ENCODE measurements around the gene RAB36. TPM values are rescaled to one million over a fixed set of nuclear protein-coding genes. Genes with fewer than 3 reads are reported as not detected.
"Not testable (repeated sequence)": the region's sequence is repeated elsewhere in the genome, so short reads cannot be mapped to it uniquely, and the experiment has no call there.

RAB36 gene
- total RNA-seq, 1 donor from 2014 or later = 1.8 TPM

DNA sequence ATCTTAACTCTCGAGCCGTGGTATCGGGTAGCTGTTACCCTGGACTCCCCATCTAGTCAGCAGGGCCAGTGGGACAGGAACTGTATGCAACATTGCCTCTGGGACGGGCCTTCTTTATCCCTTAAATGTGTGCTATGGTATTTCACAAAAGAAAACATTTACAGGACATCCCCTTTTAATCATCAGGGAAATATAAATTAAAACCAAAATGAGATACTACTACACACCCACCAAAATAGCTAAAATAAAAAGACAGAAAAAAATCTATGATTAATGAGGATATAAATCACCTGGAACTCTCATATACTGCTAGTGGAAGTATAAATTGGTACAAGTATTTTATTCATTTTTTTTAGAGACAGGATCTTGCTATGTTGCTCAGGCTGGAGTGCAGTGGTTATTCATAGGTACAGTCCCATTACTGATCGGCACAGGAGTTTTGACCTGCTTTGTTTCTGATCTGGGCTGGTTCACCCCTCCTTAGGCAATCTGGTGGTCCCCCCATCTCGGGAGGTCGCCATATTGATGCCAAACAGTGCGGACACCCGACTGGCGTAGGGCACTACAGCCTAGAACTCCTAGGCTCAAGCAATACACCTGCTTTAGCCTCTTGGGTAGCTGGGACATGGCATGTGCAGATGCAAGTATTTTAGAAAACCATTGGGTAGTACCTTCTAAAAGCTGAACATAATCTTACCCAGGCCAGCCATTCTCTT lies 12.7 kb upstream of the RAB36 start:
- Histone ChIP-seq H3K36me3 (no peaks in the 10 kb centered on the region), H3K27me3 (no peaks in the 10 kb centered on the region), H3K9me3 (no peaks in the 10 kb centered on the region), H3K27ac (no peak overlapping the region), H3K4me3 (no peak overlapping the region), H3K4me1 (no peaks in the 10 kb centered on the region)
- TF ChIP-seq, protein P1, sequence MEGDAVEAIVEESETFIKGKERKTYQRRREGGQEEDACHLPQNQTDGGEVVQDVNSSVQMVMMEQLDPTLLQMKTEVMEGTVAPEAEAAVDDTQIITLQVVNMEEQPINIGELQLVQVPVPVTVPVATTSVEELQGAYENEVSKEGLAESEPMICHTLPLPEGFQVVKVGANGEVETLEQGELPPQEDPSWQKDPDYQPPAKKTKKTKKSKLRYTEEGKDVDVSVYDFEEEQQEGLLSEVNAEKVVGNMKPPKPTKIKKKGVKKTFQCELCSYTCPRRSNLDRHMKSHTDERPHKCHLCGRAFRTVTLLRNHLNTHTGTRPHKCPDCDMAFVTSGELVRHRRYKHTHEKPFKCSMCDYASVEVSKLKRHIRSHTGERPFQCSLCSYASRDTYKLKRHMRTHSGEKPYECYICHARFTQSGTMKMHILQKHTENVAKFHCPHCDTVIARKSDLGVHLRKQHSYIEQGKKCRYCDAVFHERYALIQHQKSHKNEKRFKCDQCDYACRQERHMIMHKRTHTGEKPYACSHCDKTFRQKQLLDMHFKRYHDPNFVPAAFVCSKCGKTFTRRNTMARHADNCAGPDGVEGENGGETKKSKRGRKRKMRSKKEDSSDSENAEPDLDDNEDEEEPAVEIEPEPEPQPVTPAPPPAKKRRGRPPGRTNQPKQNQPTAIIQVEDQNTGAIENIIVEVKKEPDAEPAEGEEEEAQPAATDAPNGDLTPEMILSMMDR (IDR thresholded peaks at IDR 0.05) = no peak
- intact Hi-C loops (cut with DNase I) = no loop called here
- DNase-seq (ENCODE audit: low spot score in 2 of 2) = no peak

DNA sequence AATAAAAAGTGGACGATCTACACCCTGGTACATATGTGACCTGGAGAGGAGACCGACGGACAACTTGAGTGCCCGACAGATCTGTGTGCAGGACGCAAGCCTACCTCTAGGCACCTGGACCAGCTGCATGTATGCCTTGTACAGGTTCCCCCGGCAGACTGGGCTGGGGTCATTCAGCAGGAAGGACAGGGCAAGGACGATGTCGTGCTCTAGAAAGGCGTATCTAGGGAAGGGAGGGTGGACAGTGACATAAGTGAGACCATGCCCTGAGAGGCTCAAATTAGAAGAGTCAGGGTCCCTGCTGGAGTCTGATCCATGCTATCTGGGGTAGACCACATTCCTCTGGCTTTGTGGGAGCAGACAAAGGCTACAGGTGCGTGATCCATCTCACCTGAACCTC lies 11.4 kb upstream of the RAB36 start:
- Histone ChIP-seq H3K4me3 (no peak overlapping the region), H3K27me3 (no peaks in the 10 kb centered on the region), H3K36me3 (no peaks in the 10 kb centered on the region), H3K27ac (no peak overlapping the region), H3K9me3 (no peaks in the 10 kb centered on the region), H3K4me1 (no peaks in the 10 kb centered on the region)
- DNase-seq (ENCODE audit: low spot score in 2 of 2) = no peak
- intact Hi-C loops (cut with DNase I) = no loop called here
- TF ChIP-seq, protein P1 (IDR thresholded peaks at IDR 0.05) = no peak

DNA sequence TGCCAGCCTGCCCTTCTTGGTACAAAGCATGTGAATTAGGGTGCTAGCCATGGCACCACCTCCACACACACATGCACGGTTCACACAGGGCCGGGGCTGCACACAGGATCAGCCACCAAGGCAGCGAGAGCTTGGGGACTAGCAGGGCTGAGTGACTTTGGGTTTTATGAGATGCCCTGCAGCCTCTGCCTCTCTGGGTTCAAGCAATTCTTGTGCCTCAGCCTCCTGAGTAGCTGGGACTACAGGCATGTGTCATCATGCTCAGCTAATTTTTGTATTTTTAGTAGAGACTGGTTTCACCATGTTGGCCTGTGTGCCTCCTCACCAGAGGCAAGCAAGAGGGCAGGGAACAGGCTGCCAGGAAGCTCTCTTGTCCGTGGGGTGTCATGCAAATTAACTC lies 8.3 kb upstream of the RAB36 start:
- H3K4me3 ChIP-seq; H3K27me3 ChIP-seq; H3K27ac ChIP-seq; DNase-seq (ENCODE audit: low spot score in 2 of 2); intact Hi-C loops (cut with DNase I); H3K4me1 ChIP-seq; H3K36me3 ChIP-seq; H3K9me3 ChIP-seq: not testable (repeated sequence)

DNA sequence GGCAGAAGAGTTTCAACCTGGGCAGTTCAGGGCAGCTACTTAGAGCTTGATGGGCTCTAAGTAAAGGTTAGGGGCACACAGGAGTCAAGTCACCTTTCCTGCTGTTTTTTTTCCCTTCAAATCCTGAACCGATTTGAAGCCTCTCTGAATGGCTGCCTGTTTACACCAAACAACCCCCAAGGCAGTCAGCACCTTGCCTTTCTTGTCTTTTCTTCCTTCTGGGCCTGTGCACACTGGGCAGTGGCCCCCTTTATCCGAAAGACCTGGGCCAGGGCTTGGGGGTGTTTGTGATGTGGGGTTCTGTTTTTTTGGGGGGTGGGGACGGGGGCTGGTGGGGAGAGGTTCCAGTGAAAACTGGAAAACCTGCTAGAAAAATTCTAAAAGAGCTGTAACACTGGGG lies 7.8 kb upstream of the RAB36 start:
- TF ChIP-seq, protein P1 (IDR thresholded peaks at IDR 0.05) = no peak
- intact Hi-C loops (cut with DNase I) = no loop called here
- Histone ChIP-seq H3K4me3 (no peak overlapping the region), H3K36me3 (no peaks in the 10 kb centered on the region), H3K27me3 (no peaks in the 10 kb centered on the region), H3K9me3 (no peaks in the 10 kb centered on the region), H3K4me1 (peaks cover 0 to 8% of the 10 kb centered on the region in 2 donors), H3K27ac (no peak overlapping the region)
- no peak for DNase-seq (ENCODE audit: low spot score in 2 of 2)

DNA sequence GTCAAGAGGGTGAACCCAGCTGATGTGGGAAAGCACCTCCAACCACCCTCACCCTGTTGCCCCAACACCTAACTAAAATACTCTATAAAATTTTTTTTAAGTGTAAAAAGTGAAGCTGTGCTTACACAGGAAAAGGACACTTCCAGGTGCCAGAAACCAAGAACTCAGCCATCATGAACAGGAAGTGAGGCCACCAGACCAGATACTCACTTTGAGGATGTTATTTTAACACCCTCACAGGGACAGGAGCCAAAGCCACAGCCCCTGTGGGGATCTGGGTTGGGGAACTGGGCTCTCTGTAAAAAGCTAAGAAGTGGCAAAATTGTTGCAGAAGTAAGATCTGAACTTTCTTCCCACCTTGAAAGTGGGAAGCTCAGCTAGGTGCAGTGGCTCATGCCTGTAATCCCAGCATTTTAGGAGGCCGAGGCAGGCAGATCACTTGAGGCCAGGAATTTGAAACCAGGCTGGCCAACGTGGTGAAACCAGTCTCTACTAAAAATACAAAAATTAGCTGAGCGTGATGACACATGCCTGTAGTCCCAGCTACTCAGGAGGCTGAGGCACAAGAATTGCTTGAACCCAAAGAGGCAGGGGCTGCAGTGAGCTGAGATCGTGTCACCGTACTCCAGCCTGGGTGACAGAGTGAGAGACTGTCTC lies 7.2 kb upstream of the RAB36 start:
- Histone ChIP-seq H3K9me3 (no peaks in the 10 kb centered on the region), H3K27ac (no peak overlapping the region), H3K4me1 (peaks cover 0 to 8% of the 10 kb centered on the region in 2 donors), H3K27me3 (no peaks in the 10 kb centered on the region), H3K36me3 (no peaks in the 10 kb centered on the region), H3K4me3 (no peak overlapping the region)
- no peak for DNase-seq (ENCODE audit: low spot score in 2 of 2)
- TF ChIP-seq, protein P1 (IDR thresholded peaks at IDR 0.05) = no peak
- intact Hi-C loops (cut with DNase I) = no loop called here

DNA sequence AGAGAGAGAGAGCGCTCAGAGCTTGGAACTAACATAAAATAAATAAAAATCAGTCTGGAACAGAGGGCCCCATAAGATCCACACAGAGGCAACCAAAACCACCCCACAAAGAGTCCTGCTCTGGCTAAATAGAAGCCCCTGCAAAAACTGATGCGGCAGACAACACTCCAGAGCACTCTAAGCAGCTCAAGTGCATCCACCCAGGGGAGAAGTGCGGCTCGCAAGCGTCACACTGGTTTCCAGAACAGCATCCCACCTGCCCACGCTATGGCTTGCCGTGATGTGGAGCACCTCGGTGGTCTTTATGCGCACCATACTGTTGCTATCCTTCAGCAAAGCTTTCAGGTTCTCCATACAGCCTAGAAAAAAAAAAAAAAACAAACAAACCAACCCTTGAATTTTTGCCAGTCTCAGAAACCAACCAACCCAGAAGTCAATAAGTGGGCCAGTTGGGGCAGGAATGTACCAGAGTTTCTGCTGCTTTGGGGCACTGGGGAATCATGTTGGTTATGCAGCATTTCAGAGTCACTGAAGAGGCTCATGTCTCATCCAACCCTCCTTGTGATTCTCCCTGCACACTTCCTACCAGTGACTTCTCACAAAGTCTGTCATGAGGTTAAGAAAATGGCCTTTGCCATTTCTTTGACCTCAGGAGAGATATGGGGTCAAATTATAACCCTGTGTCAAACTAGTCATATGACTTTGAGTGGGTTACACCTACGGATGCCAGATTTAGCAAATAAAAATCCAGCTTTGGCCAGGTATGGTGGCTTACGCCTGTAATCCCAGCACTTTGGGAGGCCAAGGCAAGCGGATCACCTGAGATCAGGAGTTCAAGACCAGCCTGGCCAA lies 6.5 kb upstream of the RAB36 start:
- H3K9me3 ChIP-seq = no peaks in the 10 kb centered on the region
- intact Hi-C loops (cut with DNase I) = no loop called here
- no peaks in the 10 kb centered on the region for H3K36me3 ChIP-seq
- H3K4me3 ChIP-seq = no peak overlapping the region
- peaks cover 0 to 8% of the 10 kb centered on the region in 2 donors for H3K4me1 ChIP-seq
- H3K27me3 ChIP-seq = no peaks in the 10 kb centered on the region
- H3K27ac ChIP-seq = no peak overlapping the region
- no peak for DNase-seq (ENCODE audit: low spot score in 2 of 2)
- TF ChIP-seq, protein P1 (IDR thresholded peaks at IDR 0.05) = no peak
